RWPE1 (cell line): ENCODE results near the gene SDF2L1.
A peak's percentile ranks its signal among the peaks of the same experiment; 100 is the strongest.
"Not testable (repeated sequence)": the region's sequence is repeated elsewhere in the genome, so short reads cannot be mapped to it uniquely, and the experiment has no call there.

Experiments
- CTCF ChIA-PET: fragments of 350-600 bp; sonication (Branson Sonifier 250); formaldehyde crosslinking; extraction: SDS; loops from one replicate; lab custom pipeline; 2021; lab: Yijun Ruan, JAX
- POLR2A ChIA-PET: fragments of 400-600 bp; formaldehyde crosslinking; extraction: SDS; loops from one replicate; lab custom pipeline; 2020; ENCODE audit warnings: antibody characterized with exemption; ENCODE audit not compliant: low non-redundant PET; lab: Yijun Ruan, JAX
- DNase-seq: peaks from one replicate; pipeline ENCODE4 v3.0.0; 2012; ENCODE audit warnings: low spot score
- H3K27ac ChIP-seq: fragments of 450-650 bp; 2 replicates; pipeline ENCODE4 v1.5.1; 2017
- TF ChIP-seq, protein P1 (sequence below): fragments of 450-650 bp; conservative IDR thresholded peaks from 2 replicates; pipeline ENCODE4 v1.5.1; 2017; ENCODE audit warnings: low read depth, mild to moderate bottlenecking

SDF2L1 gene

DNA sequence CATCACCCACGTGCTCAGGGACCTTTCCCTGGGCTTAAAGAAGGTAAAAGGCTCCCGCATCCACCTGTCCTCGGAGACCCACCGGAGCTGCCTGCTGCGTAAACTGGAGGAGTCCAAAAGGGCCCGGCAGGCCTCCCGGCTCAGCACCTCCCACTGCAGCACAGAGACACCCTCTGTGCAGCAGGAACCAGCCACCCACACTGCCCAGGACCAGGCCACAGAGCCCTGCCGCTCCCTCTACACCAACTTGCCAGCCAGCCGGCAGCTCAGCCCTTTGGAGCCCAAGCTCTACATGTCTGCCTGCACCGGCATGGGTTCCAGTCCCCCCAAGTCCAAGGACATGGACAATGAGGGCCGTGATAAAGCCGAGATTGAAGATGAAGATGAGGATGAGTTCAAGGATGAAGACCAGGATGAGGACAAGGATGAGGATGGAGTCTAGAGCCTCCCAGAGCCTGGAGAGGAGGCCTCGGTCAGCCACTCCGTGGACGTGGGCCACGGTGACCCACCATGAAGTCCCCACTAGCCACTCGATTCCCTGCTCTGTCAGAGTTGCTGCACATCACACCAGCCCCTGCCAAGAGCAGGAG, 5.4 kb upstream of the SDF2L1 start:
- H3K27ac ChIP-seq, result no peak overlapping the region
- POLR2A ChIA-PET, result no interaction called here
- CTCF ChIA-PET, result no interaction called here
- TF ChIP-seq, protein P1, sequence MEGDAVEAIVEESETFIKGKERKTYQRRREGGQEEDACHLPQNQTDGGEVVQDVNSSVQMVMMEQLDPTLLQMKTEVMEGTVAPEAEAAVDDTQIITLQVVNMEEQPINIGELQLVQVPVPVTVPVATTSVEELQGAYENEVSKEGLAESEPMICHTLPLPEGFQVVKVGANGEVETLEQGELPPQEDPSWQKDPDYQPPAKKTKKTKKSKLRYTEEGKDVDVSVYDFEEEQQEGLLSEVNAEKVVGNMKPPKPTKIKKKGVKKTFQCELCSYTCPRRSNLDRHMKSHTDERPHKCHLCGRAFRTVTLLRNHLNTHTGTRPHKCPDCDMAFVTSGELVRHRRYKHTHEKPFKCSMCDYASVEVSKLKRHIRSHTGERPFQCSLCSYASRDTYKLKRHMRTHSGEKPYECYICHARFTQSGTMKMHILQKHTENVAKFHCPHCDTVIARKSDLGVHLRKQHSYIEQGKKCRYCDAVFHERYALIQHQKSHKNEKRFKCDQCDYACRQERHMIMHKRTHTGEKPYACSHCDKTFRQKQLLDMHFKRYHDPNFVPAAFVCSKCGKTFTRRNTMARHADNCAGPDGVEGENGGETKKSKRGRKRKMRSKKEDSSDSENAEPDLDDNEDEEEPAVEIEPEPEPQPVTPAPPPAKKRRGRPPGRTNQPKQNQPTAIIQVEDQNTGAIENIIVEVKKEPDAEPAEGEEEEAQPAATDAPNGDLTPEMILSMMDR, result no peak
- DNase-seq, result no peak

DNA sequence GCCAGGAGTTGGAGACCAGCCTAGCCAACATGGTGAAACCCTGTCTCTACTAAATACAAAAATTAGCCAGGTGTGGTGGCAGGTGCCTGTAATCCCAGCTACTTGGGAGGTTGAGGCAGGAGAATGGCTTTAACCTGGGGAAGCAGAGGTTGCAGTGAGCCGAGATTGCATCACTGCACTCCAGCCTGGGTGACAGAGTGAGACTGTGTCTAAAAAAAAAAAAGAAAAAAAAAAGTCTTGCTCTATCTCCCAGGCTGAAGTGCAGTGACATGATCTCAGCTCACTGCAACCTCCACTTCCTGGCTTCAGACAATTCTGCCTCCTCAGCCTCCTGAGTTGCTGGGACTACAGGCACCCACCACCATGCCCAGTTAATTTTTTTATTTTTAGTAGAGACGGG, 4.7 kb upstream of the SDF2L1 start:
- CTCF ChIA-PET, H3K27ac ChIP-seq, POLR2A ChIA-PET, DNase-seq: not testable (repeated sequence)

DNA sequence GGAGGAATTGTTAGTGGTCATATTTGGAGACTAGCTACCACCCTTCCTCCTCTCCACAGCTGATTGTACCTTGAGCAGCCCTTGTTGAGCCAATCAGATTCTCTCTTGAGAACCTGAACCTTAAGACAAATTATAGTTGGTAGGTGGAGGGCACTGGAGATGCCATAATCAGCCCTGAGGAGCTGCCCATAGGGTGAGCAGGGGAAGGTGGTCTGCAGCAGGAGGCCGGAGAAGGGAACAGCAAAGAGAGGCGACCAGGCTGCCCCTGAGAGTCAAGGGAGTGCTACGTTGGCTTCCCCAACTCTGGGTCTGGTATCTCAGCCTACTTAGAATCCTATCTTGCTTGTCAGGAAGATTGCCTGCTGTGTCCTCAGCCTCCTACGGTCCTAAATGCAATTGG, 2.7 kb upstream of the SDF2L1 start:
- TF ChIP-seq, protein P1, result no peak
- no peak for DNase-seq
- ChIA-PET POLR2A (no interaction called here), CTCF (no interaction called here)
- no peak overlapping the region for H3K27ac ChIP-seq

DNA sequence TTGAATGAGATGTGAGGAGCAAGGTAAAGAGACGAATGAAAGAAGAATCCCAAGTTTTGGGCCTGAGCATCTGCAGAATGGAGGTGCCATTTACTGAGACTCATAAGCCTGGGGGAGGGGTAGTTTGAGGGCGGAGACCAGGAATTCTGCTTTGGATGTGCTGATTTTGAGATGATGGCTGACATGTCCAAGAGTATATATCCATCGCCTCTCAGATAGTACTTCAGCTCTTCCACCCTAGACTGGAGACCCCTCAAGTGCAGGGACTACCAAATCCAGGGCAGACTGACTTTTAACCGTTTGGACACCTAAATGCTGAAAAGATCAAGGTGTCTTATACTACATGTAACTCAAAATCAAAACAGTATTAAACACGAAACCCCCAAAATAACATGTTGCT, 1.3 kb upstream of the SDF2L1 start:
- no peak for DNase-seq
- TF ChIP-seq, protein P1, result no peak
- CTCF ChIA-PET, result interaction anchor here (0.7 to 0.8 kb wide), 2 partner anchors 11 to 16 kb away, joined by 3 to 4 read pairs; partner anchors contain the start of gene YDJC
- H3K27ac ChIP-seq, result no peak overlapping the region
- POLR2A ChIA-PET, result interaction anchor here (1.1 to 1.6 kb wide), 2 partner anchors 10 to 12 kb away, joined by 4 to 6 read pairs; partner anchors contain the start of gene YDJC

DNA sequence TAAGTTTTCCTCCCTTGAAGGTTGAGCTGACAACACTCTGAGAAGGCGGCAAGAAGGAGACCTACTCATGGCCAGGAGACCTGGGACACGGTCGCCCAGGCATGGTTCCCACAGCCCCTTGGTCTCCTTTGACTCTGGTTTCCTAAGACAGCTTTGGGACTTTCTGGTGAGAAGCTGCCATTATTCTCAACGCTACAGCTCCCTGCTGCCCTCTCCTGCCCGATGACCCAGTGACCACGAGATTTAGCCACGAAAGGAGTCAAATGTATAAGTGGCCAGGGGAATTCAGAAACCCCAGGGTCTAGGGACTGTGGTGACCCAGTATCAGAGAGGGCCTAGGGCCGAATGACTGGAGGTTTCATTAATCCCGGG, 699 bp upstream of the SDF2L1 start:
- CTCF ChIA-PET, result interaction anchor here (0.7 to 0.8 kb wide), 2 partner anchors 12 to 17 kb away, joined by 3 to 4 read pairs; partner anchors contain the start of gene YDJC
- DNase-seq, result no peak
- TF ChIP-seq, protein P1, result peak; percentile 74
- POLR2A ChIA-PET, result interaction anchor here (1.1 to 1.6 kb wide), 2 partner anchors 10 to 12 kb away, joined by 4 to 6 read pairs; partner anchors contain the start of gene YDJC
- peak overlapping the region; percentile 69 for H3K27ac ChIP-seq

DNA sequence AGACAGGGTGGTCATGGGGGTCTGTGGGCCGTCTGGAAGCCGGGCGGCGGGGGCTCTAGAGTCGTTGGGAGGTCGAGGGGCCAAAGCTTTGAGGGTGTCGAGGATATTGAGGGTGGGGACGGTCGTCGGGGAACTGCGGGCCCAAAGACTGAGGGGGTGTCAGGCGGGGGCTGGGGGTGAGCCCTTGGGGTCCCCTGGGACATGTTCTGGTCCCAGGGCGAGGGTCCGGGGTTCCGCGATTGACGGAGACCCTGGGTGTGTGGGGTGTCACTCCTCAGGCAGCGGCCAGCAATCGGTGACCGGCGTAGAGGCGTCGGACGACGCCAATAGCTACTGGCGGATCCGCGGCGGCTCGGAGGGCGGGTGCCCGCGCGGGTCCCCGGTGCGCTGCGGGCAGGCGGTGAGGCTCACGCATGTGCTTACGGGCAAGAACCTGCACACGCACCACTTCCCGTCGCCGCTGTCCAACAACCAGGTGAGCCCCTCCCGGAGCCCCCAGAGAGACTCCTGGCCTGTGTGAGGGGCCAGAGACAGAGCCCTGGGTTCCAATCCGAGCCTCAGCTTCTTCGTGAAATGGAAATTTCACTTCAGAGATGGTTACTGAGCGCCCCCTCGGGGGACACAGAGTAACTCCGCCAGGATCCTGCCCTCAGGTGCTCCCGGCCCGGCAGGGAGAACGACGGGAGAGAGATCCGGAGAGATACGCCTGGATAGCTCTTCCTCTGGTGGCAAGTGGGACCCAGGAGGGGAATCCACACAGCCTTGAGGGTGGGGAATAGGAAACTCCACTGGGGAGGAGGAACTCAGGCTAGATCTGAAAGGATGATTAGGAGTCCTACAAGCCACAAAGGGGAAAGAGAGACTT, 714 bp downstream of the SDF2L1 start:
- DNase-seq, result no peak
- ChIA-PET CTCF (interaction anchor here (1.2 to 1.5 kb wide), 2 partner anchors 13 to 18 kb away, joined by 4 to 5 read pairs; no protein-coding TSS in a partner anchor), POLR2A (interaction anchor here (1.2 to 1.6 kb wide), 2 partner anchors 12 to 14 kb away, joined by 4 to 5 read pairs; no protein-coding TSS in a partner anchor)
- H3K27ac ChIP-seq, result peak overlapping the region; percentile 69
- TF ChIP-seq, protein P1, result peak; percentile 70
